SU-DHL-6 (cell line): ENCODE results near the gene ZBTB12.

Experiments used
- CTCF ChIP-seq: fragments of 200-600 bp; sonication (generic); IDR thresholded peaks from one replicate; pipeline ENCODE4 v1.5.1; 2017; ENCODE audit warnings: antibody characterized with exemption, mild to moderate bottlenecking, low read length, moderate library complexity; ENCODE audit not compliant: insufficient read depth, poor library complexity, severe bottlenecking
- EZH2phosphoT487 ChIP-seq: fragments of 200-600 bp; sonication (generic), shearing (Covaris generic); conservative IDR thresholded peaks from 2 replicates; pipeline ENCODE4 v1.6.1; 2018; ENCODE audit warnings: mild to moderate bottlenecking, antibody characterized with exemption, low read length, moderate library complexity, mixed read lengths

- TF ChIP-seq CTCF (no peak), EZH2phosphoT487 (no peak)
These were observed 31.7 kb upstream of the ZBTB12 start for GRCh38 chr6:31933537-31933936.
